GM21786 (cell line): ENCODE results near the gene ADAMTS14.

Experiments used
- ATAC-seq: cut with Tn5 transposase; IDR thresholded peaks from one replicate; pipeline ENCODE4 v1.9.1; 2021; ENCODE audit not compliant: unreplicated experiment

The ADAMTS14 gene

GRCh38 chr10:70748801-70749573 lies 76.7 kb downstream of the ADAMTS14 start:
- no peak for ATAC-seq

DNA sequence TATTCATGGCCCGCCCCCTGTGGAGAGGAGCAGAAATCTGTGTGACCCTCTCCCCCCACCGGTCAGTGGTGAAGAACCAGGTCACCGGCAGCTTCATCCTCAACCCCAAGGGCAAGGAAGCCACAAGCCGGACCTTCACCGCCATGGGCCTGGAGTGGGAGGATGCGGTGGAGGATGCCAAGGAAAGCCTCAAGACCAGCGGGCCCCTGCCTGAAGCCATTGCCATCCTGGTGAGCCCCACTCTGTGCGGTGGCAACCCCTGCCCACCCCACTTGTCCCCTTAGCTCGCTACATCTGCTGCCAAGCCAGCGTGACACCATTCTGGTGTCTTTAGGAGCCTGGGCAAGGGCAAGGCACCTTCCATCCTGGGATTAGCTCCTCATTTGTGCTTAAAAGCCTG lies 77.5 kb downstream of the ADAMTS14 start:
- no peak for ATAC-seq

GRCh38 chr10:70750156-70750703 lies 77.9 kb downstream of the ADAMTS14 start:
- no peak for ATAC-seq

DNA sequence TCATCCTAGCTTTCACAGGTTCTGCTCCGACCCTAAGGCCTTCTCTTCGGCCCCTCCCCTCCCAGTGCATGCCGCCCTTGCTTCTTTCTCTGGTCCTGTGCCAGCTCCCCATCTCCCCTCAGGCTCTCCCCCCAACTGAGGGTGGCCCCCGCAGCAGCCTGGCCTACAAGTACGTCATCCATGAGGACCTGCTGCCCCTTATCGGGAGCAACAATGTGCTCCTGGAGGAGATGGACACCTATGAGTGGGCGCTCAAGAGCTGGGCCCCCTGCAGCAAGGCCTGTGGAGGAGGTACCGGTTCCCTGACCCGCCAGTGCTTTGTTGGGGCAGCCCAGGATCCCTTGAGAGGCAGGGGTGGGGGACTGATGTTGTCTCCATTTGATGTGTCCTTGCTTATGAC lies 79.0 kb downstream of the ADAMTS14 start:
- ATAC-seq, result no peak

DNA sequence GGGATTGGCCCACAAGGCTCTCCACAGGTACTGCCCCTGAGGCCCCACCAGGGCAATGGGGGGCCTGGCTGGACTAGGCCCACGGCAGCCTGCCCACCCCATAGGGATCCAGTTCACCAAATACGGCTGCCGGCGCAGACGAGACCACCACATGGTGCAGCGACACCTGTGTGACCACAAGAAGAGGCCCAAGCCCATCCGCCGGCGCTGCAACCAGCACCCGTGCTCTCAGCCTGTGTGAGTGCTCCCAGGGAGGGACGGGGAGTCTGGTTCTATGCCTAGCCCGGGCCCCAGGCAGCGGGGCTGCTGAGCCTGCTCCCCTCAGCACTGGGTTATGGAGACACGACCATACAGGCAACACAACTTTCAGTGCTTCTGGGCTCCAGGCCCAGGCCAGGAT lies 79.7 kb downstream of the ADAMTS14 start:
- no peak for ATAC-seq

DNA sequence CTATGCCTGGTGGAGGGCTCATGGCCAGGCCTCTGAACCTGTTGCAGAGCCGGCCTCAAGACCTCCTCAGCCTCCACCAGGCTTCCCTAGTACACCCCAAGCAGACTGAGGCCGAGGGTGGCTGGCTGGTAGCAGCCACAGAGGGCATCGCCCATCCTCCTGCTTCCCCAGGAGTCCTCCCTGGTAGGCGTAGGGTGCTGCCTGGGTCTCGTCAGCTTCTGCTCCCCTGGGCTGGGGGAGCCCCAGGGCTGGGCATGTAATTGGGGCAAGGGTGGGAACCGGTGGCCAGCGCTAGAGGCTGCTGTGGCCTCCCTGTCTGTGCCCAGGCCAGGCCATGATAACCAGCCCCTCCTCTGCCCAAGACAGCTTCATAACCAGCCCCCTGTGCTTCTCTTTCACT lies 80.3 kb downstream of the ADAMTS14 start:
- no peak for ATAC-seq

GRCh38 chr10:70753026-70753663 lies 80.8 kb downstream of the ADAMTS14 start:
- ATAC-seq, result no peak

DNA sequence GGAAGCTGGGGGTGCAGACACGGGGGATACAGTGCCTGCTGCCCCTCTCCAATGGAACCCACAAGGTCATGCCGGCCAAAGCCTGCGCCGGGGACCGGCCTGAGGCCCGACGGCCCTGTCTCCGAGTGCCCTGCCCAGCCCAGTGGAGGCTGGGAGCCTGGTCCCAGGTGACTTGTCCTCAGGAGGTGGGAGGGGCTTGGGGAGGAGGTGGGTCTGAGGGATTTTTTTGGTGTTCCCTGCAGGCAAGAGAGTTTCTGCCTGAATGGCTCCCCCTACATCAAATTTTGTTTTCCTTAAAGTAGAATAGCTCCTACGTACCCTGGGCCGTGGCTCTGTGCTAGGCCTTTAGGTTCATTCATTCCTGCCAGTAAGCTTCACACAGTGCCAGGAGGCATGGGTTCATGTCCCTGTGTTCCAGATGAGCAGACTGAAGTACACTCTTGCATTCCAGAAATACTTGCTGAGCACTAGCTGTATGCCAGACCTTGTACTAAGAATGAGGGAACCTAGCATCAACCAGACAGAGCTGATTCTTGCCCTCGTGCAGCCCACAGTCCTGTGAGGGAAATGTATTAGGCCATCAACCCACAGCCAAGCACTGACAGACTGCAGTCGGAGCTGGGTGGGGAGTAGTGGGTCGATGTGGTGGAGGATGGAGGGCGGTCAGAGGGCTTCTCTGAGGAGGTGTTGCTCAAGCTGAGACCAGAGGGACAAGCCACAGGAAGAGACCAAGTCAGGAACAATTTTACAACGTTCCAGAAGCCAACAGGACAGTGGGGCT lies 81.7 kb downstream of the ADAMTS14 start:
- no peak for ATAC-seq

- ATAC-seq, result no peak
Observed at GRCh38 chr10:70756700-70757360, 84.5 kb downstream of the ADAMTS14 start.

DNA sequence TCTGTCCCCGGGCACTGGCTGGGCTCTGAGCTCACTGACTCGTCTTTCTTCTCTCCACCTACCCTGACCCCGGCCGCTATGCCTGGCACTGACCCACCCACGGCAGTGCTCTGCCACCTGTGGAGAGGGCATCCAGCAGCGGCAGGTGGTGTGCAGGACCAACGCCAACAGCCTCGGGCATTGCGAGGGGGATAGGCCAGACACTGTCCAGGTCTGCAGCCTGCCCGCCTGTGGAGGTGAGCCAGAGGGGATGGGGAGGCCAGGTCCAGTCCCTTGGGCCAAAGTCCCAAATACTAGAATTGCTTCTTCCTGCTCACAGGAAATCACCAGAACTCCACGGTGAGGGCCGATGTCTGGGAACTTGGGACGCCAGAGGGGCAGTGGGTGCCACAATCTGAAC lies 85.5 kb downstream of the ADAMTS14 start:
- no peak for ATAC-seq

DNA sequence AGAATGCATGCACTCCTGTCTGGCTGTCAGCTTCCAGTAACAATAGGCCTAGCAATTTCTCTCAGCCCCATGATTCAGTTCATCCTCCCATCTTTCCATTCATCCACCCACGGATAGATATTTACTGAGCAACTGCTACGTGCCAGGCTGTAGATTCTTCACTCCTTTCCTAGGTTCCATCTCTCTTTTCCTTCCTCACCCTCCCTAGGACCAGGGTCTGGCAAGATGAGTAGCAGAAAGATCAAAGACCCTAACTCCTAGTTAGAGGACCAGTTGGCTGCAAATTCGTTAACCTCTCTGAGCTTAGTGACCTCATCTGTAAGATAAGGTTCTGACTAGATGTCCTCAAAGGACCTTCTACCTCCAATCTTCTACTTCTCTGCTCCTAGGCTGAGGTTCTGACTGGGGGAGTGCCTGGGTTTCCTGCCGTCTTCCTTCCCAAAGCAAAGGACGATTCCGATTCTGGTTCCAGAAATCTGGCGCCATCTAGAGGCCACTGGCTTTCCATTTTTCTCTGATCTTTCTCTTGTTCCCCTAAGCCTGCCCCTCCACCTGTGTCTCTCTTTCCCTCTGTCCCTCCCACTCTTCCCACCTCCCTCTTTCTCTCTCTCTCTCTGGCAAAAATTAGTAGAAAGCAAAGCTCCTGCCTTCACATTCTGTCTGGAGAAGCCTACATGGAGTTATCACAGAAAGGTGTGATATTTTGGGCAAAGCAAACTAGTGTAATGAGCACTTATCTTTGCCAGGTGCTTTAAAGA lies 86.6 kb downstream of the ADAMTS14 start:
- no peak for ATAC-seq

DNA sequence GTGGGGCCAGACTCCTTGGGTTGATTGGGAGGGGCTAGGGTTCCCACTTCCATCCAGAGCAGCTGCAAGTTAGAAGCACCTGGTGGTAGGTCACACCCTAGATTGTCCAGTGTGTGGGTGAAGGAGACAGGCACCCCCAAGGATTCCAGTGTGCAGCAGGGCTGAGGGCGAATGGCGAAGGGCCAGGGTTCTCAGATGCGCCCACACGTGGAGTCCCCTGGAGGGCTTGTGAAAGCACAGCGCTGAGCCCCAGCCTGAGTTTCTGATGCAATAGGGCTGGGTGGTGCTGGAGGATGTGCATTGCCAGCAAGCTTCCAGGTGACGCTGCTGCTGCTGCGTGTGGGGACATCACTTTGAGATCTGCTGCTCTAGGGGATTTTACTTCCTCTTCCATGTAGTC lies 87.5 kb downstream of the ADAMTS14 start:
- no peak for ATAC-seq

GRCh38 chr10:70760271-70760787 lies 88.0 kb downstream of the ADAMTS14 start:
- no peak for ATAC-seq

DNA sequence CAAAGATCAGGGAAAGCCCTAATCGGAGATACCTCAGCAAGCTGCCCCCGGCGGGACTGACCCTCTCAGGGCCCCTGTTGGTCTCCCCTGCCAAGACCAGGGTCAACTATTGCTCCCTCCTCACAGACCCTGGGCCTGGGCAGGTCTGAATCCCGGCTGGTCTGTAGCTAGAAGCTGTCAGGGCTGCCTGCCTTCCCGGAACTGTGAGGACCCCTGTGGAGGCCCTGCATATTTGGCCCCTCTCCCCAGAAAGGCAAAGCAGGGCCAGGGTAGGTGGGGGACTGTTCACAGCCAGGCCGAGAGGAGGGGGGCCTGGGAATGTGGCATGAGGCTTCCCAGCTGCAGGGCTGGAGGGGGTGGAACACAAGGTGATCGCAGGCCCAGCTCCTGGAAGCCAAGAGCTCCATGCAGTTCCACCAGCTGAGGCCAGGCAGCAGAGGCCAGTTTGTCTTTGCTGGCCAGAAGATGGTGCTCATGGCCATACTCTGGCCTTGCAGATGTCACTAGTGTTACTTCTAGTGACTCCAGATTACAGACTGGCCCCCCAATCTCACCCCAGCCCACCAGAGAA lies 88.8 kb downstream of the ADAMTS14 start:
- ATAC-seq, result no peak

DNA sequence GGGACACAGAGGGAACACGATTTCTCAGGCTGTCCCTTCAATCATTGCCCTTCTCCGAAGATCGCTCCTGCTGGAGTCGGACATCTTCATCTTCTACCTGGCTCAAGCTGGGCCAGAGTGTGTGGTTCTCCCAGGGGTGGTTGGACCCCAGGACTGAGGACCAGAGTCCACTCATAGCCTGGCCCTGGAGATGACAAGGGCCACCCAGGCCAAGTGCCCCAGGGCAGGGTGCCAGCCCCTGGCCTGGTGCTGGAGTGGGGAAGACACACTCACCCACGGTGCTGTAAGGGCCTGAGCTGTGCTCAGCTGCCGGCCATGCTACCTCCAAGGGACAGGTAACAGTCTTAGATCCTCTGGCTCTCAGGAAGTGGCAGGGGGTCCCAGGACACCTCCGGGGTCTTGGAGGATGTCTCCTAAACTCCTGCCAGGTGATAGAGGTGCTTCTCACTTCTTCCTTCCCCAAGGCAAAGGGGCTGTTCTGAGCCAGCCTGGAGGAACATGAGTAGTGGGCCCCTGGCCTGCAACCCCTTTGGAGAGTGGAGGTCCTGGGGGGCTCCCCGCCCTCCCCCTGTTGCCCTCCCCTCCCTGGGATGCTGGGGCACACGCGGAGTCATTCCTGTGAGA lies 89.5 kb downstream of the ADAMTS14 start:
- ATAC-seq, result no peak

- no peak for ATAC-seq
Observed at GRCh38 chr10:70762441-70763175, 90.3 kb downstream of the ADAMTS14 start.

- no peak for ATAC-seq
Observed at GRCh38 chr10:70763567-70763966, 91.3 kb downstream of the ADAMTS14 start.

GRCh38 chr10:70765794-70766594 lies 93.7 kb downstream of the ADAMTS14 start:
- no peak for ATAC-seq
